ENCODE measurements around the gene TRIM25.

TRIM25 gene

DNA sequence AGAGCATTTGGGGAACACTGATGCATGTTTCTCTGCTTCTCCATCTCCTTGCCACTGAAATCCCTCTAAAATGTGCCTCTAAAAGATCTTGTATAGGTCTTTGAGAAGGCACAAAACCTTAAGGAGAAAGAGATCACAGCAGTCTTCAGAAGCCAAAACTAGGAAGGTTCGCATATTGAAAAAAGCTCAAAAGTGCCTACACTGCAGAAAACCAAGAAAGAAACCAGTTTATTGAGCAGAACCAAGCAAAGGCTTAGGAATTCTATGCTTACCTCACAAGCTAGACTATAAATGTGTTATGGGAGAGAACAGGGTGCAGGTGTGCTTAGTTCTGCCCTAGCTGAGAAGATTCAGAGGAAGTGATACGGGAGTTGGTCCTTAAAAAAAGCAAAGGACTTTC is 63.3 kb downstream of the TRIM25 start:
- no peaks in the 10 kb centered on the region for H3K9me3 ChIP-seq (ENCODE audit: control insufficient read depth in 1 of 2, low read length in 2 of 2)
- H3K27ac ChIP-seq (ENCODE audit: low read length) = no peak overlapping the region

DNA sequence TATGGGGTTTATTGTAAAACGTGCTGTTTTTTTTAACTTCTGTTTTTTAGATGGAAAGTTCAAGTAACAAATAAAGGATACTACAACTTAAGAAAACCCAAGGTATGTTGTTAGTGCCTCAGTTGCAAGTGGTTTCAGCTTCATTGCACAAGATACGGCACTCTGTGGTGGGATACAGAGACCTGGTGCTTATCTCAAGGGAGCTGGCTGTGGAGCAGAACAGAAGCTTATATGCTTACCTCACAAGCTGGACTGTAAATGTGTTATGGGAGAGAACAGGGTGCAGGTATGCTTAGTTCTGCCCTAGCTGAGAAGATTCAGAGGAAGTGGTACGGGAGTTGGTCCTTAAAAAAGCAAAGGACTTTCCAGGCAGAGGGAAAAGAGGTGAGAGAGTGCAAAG is 64.7 kb downstream of the TRIM25 start:
- Histone ChIP-seq H3K27me3 (ENCODE audit: low read depth, low read length) (no peaks in the 10 kb centered on the region), H3K36me3 (ENCODE audit: control insufficient read depth in 1 of 2, insufficient read depth in 2 of 2, low read length in 2 of 2) (peaks cover 12 to 24% of the 10 kb centered on the region in 2 donors), H3K9me3 (ENCODE audit: control insufficient read depth in 1 of 2, low read length in 2 of 2) (no peaks in the 10 kb centered on the region), H3K27ac (ENCODE audit: low read length) (no peak overlapping the region), H3K4me1 (ENCODE audit: control insufficient read depth in 1 of 2, insufficient read depth in 2 of 2, low read length in 2 of 2) (no peaks in the 10 kb centered on the region), H3K4me3 (ENCODE audit: low read depth in 1 of 2, low read length in 2 of 2) (no peak overlapping the region)

More for the DNA sequence above, 63.3 kb downstream of the TRIM25 start:
- no peak overlapping the region for H3K4me3 ChIP-seq (ENCODE audit: low read depth in 1 of 2, low read length in 2 of 2)
- peaks cover 12 to 24% of the 10 kb centered on the region in 2 donors for H3K36me3 ChIP-seq (ENCODE audit: control insufficient read depth in 1 of 2, insufficient read depth in 2 of 2, low read length in 2 of 2)
- no peaks in the 10 kb centered on the region for H3K4me1 ChIP-seq (ENCODE audit: control insufficient read depth in 1 of 2, insufficient read depth in 2 of 2, low read length in 2 of 2)
- no peaks in the 10 kb centered on the region for H3K27me3 ChIP-seq (ENCODE audit: low read depth, low read length)

DNA sequence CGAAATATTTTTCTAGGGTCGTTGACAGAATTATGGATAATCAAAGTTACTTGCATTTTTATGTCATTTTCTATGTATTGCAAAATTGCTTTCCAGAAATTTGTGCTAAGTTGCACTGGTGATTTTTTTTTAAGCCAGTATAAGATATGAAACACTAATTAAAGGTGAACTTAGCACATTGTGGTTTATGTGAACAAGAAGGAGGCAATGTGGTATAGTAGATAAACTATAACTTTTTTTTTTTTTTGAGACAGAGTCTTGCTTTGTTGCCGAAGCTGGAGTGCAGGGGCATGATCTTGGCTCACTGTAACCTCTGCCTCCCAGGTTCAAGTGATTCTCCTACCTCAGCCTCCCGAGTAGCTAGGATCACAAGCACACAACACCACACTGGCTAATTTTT is 66.7 kb downstream of the TRIM25 start:
- no peaks in the 10 kb centered on the region for H3K4me1 ChIP-seq (ENCODE audit: control insufficient read depth in 1 of 2, insufficient read depth in 2 of 2, low read length in 2 of 2)
- H3K36me3 ChIP-seq (ENCODE audit: control insufficient read depth in 1 of 2, insufficient read depth in 2 of 2, low read length in 2 of 2) = peaks cover 12 to 24% of the 10 kb centered on the region in 2 donors
- H3K9me3 ChIP-seq (ENCODE audit: control insufficient read depth in 1 of 2, low read length in 2 of 2) = no peaks in the 10 kb centered on the region
- H3K27me3 ChIP-seq (ENCODE audit: low read depth, low read length) = no peaks in the 10 kb centered on the region
- H3K27ac ChIP-seq (ENCODE audit: low read length) = no peak overlapping the region
- H3K4me3 ChIP-seq (ENCODE audit: low read depth in 1 of 2, low read length in 2 of 2) = no peak overlapping the region

DNA sequence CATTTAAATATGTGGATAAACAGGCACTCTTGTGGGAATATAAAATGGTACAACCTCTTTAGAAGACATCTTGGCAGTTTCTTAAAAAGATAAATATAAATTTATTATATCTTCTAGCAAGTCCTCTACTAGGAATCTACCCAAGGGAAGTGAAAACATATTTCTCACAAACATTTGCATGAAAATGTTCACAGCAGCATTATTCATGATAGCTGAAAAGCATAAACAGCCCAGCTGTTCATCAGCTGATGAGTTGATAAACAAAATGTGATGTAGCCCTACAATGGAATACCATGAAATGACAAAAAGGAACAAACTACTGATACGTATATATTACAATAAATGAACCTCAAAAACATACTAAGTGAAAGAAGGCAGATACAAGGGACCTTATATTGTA is 67.9 kb downstream of the TRIM25 start:
- Histone ChIP-seq H3K27ac (ENCODE audit: low read length) (no peak overlapping the region), H3K9me3 (ENCODE audit: control insufficient read depth in 1 of 2, low read length in 2 of 2) (no peaks in the 10 kb centered on the region), H3K27me3 (ENCODE audit: low read depth, low read length) (no peaks in the 10 kb centered on the region), H3K4me1 (ENCODE audit: control insufficient read depth in 1 of 2, insufficient read depth in 2 of 2, low read length in 2 of 2) (peaks cover 0 to 3% of the 10 kb centered on the region in 2 donors), H3K4me3 (ENCODE audit: low read depth in 1 of 2, low read length in 2 of 2) (no peak overlapping the region), H3K36me3 (ENCODE audit: control insufficient read depth in 1 of 2, insufficient read depth in 2 of 2, low read length in 2 of 2) (peaks cover 7 to 21% of the 10 kb centered on the region in 2 donors)

DNA sequence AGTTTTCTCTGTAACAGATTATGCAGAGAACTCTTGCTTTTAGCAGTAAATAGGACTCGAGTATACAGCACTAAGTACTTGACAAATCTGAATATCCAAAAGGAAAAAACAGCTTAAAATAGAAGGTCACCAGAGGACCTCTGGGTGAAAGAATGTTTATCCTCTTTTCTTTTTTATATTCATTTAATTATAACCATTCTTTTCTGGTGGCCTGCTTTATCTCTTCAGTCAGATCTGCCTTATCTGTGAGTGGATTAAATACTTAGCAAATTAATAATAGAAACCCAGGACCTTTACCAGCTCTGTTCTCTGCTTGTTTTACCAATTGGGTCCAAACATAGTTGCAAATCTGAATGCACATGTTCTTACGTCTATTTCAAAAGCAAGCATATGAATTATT is 71.3 kb downstream of the TRIM25 start:
- Histone ChIP-seq H3K9me3 (ENCODE audit: control insufficient read depth in 1 of 2, low read length in 2 of 2) (no peaks in the 10 kb centered on the region), H3K27me3 (ENCODE audit: low read depth, low read length) (no peaks in the 10 kb centered on the region), H3K27ac (ENCODE audit: low read length) (no peak overlapping the region), H3K4me3 (ENCODE audit: low read depth in 1 of 2, low read length in 2 of 2) (no peak overlapping the region), H3K36me3 (ENCODE audit: control insufficient read depth in 1 of 2, insufficient read depth in 2 of 2, low read length in 2 of 2) (peaks cover 0 to 3% of the 10 kb centered on the region in 2 donors), H3K4me1 (ENCODE audit: control insufficient read depth in 1 of 2, insufficient read depth in 2 of 2, low read length in 2 of 2) (peaks cover 0 to 12% of the 10 kb centered on the region in 2 donors)

DNA sequence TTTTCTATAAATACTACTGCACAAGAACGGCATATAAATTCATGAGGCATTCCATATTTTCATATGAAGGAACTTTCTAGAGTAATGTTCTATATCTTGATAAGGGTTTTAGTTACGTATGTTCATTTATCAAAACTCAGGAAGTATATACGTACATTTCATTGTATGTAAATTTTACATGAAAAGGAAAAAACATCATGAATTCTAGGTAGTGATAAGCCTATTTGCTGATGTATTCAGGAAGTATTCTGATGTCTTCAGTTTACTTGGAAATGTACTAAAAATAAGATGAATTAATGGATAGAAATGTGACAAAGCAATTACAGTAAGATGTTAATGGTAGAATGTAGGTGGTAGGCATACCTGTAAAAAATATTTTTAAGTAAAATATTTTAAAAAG is 75.2 kb downstream of the TRIM25 start:
- Histone ChIP-seq H3K36me3 (ENCODE audit: control insufficient read depth in 1 of 2, insufficient read depth in 2 of 2, low read length in 2 of 2) (no peaks in the 10 kb centered on the region), H3K4me1 (ENCODE audit: control insufficient read depth in 1 of 2, insufficient read depth in 2 of 2, low read length in 2 of 2) (peaks cover 0 to 41% of the 10 kb centered on the region in 2 donors), H3K4me3 (ENCODE audit: low read depth in 1 of 2, low read length in 2 of 2) (no peak overlapping the region), H3K27me3 (ENCODE audit: low read depth, low read length) (no peaks in the 10 kb centered on the region), H3K27ac (ENCODE audit: low read length) (no peak overlapping the region), H3K9me3 (ENCODE audit: control insufficient read depth in 1 of 2, low read length in 2 of 2) (no peaks in the 10 kb centered on the region)

All from muscle layer of duodenum (tissue), 2 donors.